Measurements from ENCODE around the gene SP3.

DNA sequence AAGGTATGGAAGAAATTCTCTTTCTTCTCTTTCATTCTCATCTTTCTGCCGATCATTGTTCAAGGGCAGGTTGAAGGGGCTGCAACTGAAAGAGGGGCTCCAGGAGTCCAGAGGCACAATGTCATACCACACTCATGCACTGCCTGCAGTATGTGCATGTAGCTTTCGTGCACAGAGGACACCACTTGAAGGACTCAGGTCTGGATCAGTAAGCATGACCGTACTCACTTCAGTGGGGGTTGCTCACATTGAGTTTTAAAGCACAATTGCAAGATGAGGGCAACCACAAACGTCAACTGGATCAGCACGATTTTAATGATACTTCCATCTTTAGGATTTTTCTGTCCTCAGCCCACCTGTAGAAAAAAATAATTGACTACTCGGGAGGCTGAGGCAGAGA is 84.6 kb downstream of the SP3 start:
- TF ChIP-seq EZH2 (IDR thresholded peaks at IDR 0.05; ENCODE audit: low read length, missing control alignments), result no peak
- TF ChIP-seq, protein P1, sequence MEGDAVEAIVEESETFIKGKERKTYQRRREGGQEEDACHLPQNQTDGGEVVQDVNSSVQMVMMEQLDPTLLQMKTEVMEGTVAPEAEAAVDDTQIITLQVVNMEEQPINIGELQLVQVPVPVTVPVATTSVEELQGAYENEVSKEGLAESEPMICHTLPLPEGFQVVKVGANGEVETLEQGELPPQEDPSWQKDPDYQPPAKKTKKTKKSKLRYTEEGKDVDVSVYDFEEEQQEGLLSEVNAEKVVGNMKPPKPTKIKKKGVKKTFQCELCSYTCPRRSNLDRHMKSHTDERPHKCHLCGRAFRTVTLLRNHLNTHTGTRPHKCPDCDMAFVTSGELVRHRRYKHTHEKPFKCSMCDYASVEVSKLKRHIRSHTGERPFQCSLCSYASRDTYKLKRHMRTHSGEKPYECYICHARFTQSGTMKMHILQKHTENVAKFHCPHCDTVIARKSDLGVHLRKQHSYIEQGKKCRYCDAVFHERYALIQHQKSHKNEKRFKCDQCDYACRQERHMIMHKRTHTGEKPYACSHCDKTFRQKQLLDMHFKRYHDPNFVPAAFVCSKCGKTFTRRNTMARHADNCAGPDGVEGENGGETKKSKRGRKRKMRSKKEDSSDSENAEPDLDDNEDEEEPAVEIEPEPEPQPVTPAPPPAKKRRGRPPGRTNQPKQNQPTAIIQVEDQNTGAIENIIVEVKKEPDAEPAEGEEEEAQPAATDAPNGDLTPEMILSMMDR (conservative IDR thresholded peaks at IDR 0.05 in 1 of 2, IDR thresholded peaks at IDR 0.05 in 1 of 2; ENCODE audit: low read depth in 1 of 2, low read length in 2 of 2), result no peak

Data from fibroblast of lung (primary cell).